NCI-H2196 (cell line): ENCODE results near the gene HOXD12.

ENCODE experiments used
- DNase-seq: peaks from one replicate; lab custom pipeline; 2025; ENCODE audit not compliant: unreplicated experiment; lab: John Stamatoyannopoulos, UW

HOXD12 gene

DNA sequence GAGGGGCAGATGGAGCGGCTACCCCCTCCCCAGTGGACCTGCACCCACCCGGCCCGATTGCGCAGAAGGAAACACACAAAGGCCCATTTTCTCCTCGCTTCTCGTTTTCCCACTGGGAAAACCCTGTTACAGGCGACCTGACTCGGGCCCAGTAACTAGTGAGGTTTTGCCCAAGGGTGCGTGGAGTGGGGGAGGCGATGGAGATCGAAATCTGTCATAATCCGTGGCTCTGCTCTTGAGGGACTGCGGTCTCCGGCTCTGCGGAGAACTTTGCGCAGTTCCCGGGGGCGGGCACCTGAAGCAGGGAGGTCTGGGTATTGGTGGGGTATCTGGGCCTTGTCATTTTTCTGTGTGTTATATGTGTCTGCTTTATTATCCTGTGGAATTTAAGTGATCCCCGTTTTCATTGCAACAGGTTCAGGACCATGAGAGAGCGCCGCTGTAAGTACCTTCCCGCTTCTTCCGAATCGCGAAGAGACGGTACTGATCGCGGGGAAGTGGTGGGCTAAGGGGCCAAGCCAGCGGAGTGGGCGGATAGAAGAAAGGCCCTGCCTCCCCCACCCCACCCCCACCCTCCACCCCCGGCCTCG, 47.7 kb downstream of the HOXD12 start:
- DNase-seq = no peak

DNA sequence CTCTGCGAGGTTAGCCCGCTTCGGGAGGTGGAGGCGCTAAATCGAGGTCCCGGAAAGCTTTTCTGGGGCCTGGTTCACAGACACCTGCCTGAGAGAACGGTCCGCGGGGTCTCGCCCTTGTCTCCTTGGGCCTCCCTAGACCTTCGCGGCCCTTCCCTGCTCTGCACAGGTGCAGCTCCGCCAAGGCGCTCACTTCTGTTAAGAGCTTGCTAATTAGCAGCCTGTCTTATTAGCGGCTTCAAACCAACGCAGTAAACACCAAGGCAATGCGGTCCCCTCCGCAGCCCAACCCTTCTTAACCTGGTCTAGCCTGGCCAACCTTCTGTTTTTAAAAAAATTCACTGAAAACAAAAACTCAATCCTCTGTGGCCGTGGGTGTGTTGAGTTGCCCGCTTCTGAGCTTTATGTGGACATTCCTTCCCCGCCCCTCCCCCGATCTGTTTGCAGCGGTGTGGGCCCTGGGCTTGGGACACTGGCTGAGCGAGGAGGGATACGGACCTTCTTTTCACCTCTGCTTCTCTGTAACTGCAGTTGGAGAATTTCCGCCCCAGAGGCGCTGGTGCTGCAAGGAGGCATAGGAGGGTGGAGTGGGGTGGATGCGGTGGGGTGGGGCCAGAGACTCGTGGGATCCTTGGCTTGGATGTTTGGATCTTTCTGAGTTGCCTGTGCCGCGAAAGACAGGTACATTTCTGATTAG, 48.4 kb downstream of the HOXD12 start:
- no peak for DNase-seq

DNA sequence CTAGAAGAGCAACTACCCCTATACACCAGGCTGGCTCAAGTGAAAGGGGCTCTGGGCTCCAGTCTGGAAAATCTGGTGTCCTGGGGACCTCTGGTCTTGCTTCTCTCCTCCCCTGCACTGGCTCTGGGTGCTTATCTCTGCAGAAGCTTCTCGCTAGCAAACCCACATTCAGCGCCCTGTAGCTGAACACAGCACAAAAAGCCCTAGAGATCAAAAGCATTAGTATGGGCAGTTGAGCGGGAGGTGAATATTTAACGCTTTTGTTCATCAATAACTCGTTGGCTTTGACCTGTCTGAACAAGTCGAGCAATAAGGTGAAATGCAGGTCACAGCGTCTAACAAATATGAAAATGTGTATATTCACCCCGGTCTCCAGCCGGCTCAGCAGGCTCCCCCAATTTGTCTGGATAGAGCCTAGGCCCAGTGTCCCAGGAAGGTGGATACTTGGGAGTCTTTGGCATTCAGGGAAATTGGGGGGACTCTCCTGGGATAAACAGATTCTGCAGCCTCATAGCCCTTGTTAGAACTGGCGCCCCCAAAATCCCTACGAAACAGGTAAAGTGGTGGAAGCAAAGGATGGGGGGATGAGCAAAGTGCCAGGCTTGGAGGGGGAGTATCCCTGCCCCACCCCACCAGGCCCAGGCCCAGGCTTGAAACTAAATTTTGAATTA, 49.3 kb downstream of the HOXD12 start:
- DNase-seq = no peak

GRCh38 chr2:176149481-176149938, 49.9 kb downstream of the HOXD12 start:
- no peak for DNase-seq

- no peak for DNase-seq
These were observed 50.5 kb downstream of the HOXD12 start for GRCh38 chr2:176149939-176150583.

DNA sequence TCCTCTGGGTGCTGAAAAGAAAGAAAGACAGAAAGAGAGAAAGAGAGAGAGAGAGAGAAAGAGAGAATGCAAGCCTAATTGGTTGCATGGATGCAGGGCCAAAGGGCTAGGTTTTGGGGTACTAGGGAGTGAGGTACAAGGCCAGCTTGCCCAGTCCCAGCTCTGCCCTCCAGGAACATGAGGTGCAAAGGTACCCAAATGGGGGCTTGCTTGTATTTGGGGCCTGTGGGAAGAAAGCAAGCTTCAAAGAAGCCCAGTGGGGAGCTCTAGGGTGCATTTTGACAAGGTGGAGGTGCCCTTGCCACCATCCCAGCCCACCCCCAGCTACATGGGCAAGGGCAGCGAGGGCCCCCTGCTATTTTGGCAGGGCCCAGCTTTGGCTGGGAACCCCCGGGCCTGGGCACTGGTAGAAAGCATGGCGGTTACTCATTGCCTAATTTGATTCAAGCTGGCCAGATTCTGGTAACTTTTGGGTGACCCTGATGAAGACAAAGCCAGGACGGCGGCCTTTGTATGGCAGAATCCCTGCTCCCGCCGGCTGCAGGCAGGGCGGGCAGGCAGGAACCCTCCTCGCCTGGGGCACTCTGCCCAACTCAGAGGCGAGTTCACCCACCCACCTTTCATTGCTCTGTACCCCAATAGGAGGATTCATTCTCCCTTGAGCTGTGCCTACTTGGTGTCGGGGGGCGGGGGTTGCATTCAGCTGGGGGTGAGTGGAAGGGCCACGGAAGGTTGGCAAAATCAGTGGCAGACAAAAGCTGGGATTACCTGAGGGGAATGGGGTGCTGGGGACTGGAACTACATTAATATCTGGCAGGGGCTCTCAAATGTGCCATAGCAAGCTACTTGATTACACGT, 51.2 kb downstream of the HOXD12 start:
- no peak for DNase-seq

DNA sequence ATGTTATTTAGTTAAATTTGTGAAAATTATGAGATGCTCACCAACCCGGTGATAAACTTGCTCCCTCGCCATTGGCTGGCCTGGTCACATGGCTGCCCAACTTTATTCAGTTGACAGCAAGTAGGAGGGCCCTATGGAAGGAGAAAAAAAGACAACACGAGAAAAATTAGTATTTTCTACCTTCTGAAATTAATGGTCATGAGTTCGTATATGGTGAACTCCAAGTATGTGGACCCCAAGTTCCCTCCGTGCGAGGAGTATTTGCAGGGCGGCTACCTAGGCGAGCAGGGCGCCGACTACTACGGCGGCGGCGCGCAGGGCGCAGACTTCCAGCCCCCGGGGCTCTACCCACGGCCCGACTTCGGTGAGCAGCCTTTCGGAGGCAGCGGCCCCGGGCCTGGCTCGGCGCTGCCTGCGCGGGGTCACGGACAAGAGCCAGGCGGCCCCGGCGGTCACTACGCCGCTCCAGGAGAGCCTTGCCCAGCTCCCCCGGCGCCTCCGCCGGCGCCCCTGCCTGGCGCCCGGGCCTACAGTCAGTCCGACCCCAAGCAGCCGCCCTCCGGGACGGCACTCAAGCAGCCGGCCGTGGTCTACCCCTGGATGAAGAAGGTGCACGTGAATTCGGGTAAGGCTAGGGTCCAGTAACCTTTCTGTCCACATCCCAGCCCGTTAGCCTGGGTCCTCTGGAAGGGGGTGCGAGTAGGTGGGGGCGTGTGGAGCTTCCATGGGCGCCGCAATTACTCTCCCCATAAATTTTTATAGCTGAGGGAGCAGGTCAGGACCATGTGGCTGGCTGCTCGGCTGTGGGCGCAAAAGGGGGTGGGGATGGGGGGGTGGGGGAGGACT, 52.1 kb downstream of the HOXD12 start, which contains the start of gene HOXD4:
Gene HOXD4 (plus strand): TSS at position 109 of the 846 bp plus-strand sequence. CDS start 84 bp downstream, at position 193.
- DNase-seq = no peak
